ENCODE measurements around the gene CCR5AS.

Gene CCR5AS

DNA sequence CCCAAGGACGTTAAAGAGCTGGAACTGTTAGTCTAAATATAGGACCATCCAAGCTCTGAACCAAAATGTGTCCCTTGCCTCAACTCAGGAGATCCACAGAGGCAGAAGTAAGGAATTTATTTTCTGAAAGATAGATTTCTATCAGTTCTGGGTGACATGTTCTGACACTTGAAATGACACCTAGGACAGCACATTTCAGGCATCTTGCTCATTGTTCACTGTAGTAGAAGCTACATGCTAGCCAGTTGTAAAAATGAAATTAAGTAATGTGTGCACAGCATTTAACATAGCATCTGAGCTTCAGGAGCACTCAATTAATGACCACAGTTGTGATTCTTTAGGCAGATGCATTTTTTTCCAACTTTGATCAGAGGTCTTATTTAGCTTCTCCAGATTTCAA lies 52.4 kb downstream of the CCR5AS start:
- Mint-ChIP-seq H3K36me3 (no peaks in the 10 kb centered on the region), H3K27me3 (ENCODE audit: low read depth) (peaks cover 8% of the 10 kb centered on the region), H3K4me1 (peaks cover 11% of the 10 kb centered on the region; the same call in 1 of the 2 replicates), H3K9me3 (peaks cover 2% of the 10 kb centered on the region; the same call in 1 of the 2 replicates), H3K4me3 (no peak overlapping the region), H3K27ac (no peak overlapping the region)
- ChIA-PET CTCF (interaction anchor here (1.0 to 1.4 kb wide), 3 partner anchors 18 to 96 kb away, joined by 3 to 5 read pairs (median 4); no protein-coding TSS in a partner anchor), POLR2A (no interaction called here)
- DNase-seq (ENCODE audit: low spot score) (no peak), ATAC-seq (no peak)
- no peak for TF ChIP-seq ZNF138 (CRISPR knock-in tag; conservative IDR thresholded peaks at IDR 0.05)
- TF ChIP-seq, protein P1, sequence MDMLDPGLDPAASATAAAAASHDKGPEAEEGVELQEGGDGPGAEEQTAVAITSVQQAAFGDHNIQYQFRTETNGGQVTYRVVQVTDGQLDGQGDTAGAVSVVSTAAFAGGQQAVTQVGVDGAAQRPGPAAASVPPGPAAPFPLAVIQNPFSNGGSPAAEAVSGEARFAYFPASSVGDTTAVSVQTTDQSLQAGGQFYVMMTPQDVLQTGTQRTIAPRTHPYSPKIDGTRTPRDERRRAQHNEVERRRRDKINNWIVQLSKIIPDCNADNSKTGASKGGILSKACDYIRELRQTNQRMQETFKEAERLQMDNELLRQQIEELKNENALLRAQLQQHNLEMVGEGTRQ (CRISPR knock-in tag; IDR thresholded peaks at IDR 0.05): no peak
- TF ChIP-seq GTF2I (CRISPR knock-in tag; conservative IDR thresholded peaks at IDR 0.05): no peak
- TF ChIP-seq ZNF219 (CRISPR knock-in tag; IDR thresholded peaks at IDR 0.05; ENCODE audit: borderline replicate concordance): no peak
- TF ChIP-seq MLX (CRISPR knock-in tag; IDR thresholded peaks at IDR 0.05): no peak
- TF ChIP-seq ZNF416 (CRISPR knock-in tag; IDR thresholded peaks at IDR 0.05): no peak
- TF ChIP-seq RELA (CRISPR knock-in tag; IDR thresholded peaks at IDR 0.05; ENCODE audit: borderline replicate concordance): no peak
- no peak for TF ChIP-seq JAZF1 (CRISPR knock-in tag; IDR thresholded peaks at IDR 0.05)

GRCh38 chr3:46353647-46354410 lies 53.0 kb downstream of the CCR5AS start, which contains the start of gene CCR2:
TSS of gene CCR2 (plus strand) at chr3:46354111. CDS start at chr3:46357528, 3,417 bp downstream.
- H3K27ac Mint-ChIP-seq: no peak within 1 kb of the TSS
- H3K36me3 Mint-ChIP-seq: no peaks in the 10 kb centered on the region
- ATAC-seq (no peak), DNase-seq (ENCODE audit: low spot score) (no peak)
- no peak within 1 kb of the TSS for H3K4me3 Mint-ChIP-seq
- peaks cover 8% of the 10 kb centered on the region for H3K27me3 Mint-ChIP-seq (ENCODE audit: low read depth)
- H3K4me1 Mint-ChIP-seq: peaks cover 11% of the 10 kb centered on the region; the same call in 1 of the 2 replicates
- H3K9me3 Mint-ChIP-seq: peaks cover 8% of the 10 kb centered on the region
- POLR2A ChIA-PET: no interaction called here
- CTCF ChIA-PET: interaction anchor here (1.0 to 1.4 kb wide), 3 partner anchors 18 to 96 kb away, joined by 3 to 5 read pairs (median 4); no protein-coding TSS in a partner anchor
- TF ChIP-seq SOX15 (CRISPR knock-in tag; IDR thresholded peaks at IDR 0.05) (no peak), ATF6 (CRISPR knock-in tag; IDR thresholded peaks at IDR 0.05) (no peak), ATF1 (CRISPR knock-in tag; IDR thresholded peaks at IDR 0.05) (no peak), OVOL2 (CRISPR knock-in tag; IDR thresholded peaks at IDR 0.05; ENCODE audit: borderline replicate concordance) (no peak), EMX1 (CRISPR knock-in tag; IDR thresholded peaks at IDR 0.05) (no peak), KAT7 (CRISPR knock-in tag; IDR thresholded peaks at IDR 0.05; ENCODE audit: borderline replicate concordance) (no peak), TEAD4 (CRISPR knock-in tag; IDR thresholded peaks at IDR 0.05) (no peak), USF1 (CRISPR knock-in tag; IDR thresholded peaks at IDR 0.05) (no peak), NR1H2 (CRISPR knock-in tag; IDR thresholded peaks at IDR 0.05) (no peak), JAZF1 (CRISPR knock-in tag; IDR thresholded peaks at IDR 0.05) (no peak), FOXK1 (CRISPR knock-in tag; IDR thresholded peaks at IDR 0.05) (no peak), ZNF263 (CRISPR knock-in tag; IDR thresholded peaks at IDR 0.05; ENCODE audit: low read depth) (no peak), ZSCAN18 (CRISPR knock-in tag; IDR thresholded peaks at IDR 0.05) (no peak), E2F4 (CRISPR knock-in tag; IDR thresholded peaks at IDR 0.05; ENCODE audit: borderline replicate concordance, low read depth) (no peak), GTF2I (CRISPR knock-in tag; conservative IDR thresholded peaks at IDR 0.05) (no peak)
- TF ChIP-seq, protein P2, sequence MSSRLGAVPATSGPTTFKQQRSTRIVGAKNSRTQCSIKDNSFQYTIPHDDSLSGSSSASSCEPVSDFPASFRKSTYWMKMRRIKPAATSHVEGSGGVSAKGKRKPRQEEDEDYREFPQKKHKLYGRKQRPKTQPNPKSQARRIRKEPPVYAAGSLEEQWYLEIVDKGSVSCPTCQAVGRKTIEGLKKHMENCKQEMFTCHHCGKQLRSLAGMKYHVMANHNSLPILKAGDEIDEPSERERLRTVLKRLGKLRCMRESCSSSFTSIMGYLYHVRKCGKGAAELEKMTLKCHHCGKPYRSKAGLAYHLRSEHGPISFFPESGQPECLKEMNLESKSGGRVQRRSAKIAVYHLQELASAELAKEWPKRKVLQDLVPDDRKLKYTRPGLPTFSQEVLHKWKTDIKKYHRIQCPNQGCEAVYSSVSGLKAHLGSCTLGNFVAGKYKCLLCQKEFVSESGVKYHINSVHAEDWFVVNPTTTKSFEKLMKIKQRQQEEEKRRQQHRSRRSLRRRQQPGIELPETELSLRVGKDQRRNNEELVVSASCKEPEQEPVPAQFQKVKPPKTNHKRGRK (CRISPR knock-in tag; IDR thresholded peaks at IDR 0.05; ENCODE audit: borderline replicate concordance): no peak
- TF ChIP-seq, protein P3, sequence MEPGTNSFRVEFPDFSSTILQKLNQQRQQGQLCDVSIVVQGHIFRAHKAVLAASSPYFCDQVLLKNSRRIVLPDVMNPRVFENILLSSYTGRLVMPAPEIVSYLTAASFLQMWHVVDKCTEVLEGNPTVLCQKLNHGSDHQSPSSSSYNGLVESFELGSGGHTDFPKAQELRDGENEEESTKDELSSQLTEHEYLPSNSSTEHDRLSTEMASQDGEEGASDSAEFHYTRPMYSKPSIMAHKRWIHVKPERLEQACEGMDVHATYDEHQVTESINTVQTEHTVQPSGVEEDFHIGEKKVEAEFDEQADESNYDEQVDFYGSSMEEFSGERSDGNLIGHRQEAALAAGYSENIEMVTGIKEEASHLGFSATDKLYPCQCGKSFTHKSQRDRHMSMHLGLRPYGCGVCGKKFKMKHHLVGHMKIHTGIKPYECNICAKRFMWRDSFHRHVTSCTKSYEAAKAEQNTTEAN (CRISPR knock-in tag; IDR thresholded peaks at IDR 0.05): no peak
